ENCODE data around the gene VLDLR.

VLDLR gene

GRCh38 chr9:2621722-2622460 is at the start of gene VLDLR:
TSS of gene VLDLR (plus strand) at chr9:2621787. CDS start at chr9:2622190, 403 bp downstream.
- peak in 1 of 2 experiments; percentile 56 for DNase-seq

- no peak for DNase-seq
Observed at GRCh38 chr9:2574203-2574602, 47.4 kb upstream of the VLDLR start.

DNA sequence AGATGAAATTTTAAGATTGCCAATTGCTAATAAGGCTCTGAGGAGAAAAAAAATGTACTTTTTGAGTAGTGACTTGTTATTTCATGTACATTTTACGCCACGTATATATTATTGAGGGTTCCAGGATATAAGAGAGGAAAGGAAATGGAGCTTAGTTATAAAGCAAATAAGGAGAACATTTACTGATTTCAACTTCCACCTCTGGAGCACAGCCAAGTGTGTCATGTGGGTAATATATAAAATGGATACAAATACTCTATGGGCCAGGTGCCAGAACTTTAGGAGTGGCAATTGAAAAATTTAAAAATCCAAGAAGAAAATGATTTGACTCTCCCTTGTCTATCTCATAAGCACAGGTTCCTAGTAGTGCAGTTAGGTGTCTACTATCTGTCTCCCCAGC is 45.0 kb upstream of the VLDLR start:
- DNase-seq = peak in 1 of 2 experiments; percentile 15

DNA sequence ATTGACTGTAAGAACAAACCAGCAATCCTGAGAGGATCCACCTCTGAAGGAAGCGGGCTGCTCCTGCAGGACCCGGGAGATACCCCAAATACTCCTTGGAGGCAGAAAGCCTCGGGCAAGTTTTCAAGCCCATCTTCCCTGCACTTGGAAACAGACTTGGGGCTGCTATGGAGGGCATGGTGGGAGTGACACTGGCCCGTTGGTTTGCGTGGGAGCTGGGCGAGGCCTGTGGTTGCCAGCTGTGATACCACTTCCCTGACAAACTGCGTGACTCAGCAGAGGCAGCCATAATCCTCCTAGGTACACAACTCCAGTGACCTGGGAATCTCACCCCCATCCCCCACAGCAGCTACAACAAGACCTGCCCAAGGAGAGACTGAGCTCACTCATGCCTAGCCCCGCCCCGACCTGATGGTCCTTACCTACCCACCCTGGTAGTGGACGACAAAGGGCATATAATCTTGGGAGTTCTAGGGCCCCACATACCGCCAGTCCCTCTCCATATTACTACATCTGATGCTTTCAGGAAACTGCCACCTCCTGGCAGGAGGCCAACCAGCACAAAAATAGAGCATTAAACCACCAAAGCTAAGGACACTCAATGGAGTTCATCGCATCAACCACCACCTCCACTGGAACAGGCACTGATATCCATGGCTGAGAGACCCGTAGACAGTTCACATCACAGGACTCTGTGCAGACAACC is 38.1 kb upstream of the VLDLR start:
- no peak for DNase-seq

DNA sequence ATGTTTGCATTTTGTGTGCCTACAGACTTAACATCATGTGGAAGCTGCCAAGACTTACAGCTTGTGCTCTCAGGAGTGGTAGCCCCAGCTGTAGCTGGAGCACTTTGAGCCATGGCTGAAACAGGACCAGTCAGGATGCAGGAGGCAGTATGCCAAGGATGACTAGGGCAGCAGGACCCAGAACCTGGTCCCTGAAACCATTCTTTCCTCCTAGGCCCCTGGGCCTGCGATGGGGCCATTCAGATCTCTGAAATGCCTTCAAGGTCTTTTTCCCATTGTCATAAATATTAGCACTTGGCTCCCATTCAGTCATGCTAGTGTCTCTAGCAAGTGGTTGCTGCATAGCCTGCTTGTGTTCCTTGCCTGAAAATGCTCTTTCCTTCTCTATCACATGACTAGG is 29.6 kb upstream of the VLDLR start:
- DNase-seq = no peak

DNA sequence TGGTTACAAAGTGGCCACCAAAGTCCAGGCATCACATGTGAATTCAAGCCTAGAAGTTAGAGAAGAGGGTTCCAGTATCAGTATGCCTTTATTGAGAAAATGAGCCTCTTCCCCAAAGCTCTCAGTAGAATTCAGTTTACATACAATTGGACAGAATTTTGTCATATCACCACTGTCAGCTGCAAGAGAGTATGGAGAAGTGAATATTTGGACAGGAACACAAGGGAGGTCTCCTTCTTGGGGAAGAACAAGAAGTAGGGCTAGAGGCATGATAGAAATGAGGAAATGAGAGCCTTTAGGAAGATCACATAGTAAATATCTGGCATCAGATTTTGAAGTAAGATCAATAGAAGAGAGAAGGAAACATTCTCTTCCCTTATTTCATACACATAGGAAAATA is 27.8 kb upstream of the VLDLR start:
- no peak for DNase-seq

- no peak for DNase-seq
Observed at GRCh38 chr9:2595973-2596372, 25.6 kb upstream of the VLDLR start.

DNA sequence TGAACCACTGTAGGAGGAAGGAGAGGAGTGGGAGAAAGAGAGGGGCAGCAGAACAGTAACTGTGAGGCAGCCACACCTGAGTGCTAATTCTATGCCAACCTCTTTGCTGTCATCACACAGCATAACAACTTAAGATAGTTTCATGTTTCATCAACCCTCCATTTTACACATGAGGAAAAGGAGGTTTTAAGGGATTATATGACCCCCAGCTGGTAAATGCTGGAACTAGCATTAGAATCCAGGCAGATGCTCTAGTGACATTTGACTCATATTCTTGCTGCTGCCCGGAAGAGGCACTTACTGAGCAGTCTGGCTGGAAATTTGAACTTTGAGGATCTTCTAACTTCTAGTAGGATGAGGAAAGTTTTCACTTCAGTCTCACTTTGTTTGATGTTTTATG is 24.1 kb upstream of the VLDLR start:
- no peak for DNase-seq

DNA sequence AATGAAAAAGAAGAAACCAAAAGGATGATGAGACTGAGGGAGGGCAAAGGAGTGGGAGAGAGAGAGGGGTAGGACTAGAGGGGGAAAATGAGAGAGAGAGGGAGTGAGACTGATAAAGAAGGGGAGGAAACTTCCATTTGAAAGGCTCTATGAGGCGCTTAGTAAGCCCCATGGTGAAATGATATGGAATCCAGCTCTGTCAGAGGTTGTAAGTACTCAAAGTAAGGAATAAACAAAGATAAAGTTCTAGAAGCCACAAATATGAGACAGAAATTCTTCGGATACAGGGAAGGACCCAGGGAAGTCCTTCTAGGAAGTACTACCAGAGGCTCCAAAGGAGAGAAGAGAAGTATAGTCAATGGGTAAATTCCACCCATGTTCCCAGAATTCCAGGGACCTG is 21.7 kb upstream of the VLDLR start:
- no peak for DNase-seq

DNA sequence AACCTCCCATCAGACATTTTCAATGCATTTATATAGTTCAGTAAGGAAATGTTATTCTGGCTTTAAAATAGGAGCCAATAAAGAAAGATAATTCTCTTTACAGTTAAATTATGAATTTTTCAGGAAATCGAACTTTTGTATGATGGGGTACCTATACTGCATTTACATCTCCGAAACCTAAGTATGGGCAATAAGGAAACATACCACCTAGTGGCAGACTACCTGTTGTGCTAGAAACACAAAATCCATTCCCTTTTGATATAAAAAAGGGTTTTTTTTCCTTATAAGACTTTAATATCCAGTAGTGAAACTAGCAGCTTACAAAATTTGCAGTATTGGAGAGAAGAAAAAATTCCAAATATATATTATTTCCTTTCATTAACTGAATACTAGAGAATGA is 21.3 kb upstream of the VLDLR start:
- no peak for DNase-seq

GRCh38 chr9:2601785-2602378 is 19.7 kb upstream of the VLDLR start:
- no peak for DNase-seq

GRCh38 chr9:2602704-2603116 is 18.9 kb upstream of the VLDLR start:
- no peak for DNase-seq

GRCh38 chr9:2603621-2604020 is 18.0 kb upstream of the VLDLR start:
- DNase-seq = no peak

DNA sequence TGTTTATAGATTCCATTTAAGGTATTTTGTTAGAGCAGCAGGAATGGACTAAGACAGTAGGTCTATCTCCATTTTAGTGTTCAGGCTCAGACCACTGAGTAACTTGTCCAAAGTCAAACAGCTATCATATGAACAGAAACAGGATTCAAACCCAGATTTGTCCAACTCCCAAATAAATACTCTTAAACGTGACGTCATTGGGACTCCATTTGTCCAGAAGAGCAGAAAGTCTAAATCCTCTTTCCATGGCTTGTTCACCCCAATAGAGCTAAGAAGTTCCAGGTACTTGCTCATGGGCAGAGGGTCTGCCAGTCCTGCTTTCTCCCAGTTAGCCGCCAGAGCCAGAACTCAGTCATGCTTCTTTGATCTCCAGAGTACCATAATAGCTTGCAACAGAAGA is 16.3 kb upstream of the VLDLR start:
- no peak for DNase-seq

DNA sequence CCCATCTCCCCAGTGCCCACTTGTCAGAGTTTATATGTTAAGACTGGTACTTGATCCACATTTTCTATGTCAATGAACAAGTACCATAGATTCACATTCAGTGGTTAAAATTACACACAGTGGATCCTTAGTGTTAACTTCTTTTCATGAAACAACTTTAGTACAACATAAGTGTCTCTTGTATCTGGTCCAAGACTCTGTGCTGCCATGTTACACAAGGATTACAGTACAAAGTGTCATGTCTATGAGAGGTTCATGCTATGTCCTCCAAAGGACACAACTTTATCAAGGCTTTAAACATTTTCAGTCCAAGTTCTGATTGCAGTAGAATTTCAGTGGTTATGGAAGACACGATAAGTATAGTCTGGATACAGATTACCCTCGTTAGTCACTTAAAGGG is 13.3 kb upstream of the VLDLR start:
- DNase-seq = no peak

DNA sequence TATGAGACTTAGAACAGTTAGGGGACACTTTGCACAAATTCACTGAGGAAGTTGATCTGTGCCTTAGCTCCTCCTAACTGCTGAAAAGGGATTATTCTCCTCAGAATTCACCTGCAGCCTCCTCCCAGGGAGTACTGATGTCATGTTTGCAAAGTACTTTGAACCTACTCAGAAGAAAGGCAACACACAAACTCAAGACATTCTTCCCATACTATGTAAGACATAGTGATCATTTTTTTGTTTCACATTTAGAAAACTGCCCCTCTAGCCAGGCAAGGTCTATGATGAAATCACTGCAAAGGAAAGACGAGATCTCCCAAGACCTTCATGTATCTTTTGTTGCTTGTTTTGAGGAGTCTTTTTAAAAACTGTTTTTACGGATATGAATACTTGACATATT is 10.6 kb upstream of the VLDLR start:
- DNase-seq = no peak

GRCh38 chr9:2611961-2612360 is 9.6 kb upstream of the VLDLR start:
- no peak for DNase-seq

DNA sequence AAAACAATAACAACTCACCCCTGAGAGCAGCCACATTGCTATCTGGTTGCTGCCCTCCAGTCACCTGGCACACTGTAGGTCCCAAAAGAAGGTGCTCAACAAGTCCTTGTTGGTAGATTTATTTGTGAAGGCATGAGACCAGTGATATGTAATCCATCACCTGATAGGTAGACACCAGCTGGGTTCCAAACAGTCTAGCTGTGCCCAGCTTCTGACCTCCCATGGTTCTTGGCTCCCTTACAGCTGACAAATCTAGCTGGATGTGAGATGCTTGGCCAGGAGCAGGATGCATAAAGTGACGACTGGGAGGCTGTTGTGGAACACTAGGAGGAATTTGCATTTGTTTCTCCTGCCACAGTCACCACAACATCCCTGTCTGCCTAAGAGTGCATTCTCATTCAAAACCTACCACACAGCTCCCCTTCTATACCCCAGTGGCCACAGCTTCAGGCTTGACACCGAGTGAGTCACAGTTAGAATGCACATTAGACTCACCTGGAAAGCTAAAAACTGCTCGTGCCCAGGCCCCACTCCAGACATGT is 7.8 kb upstream of the VLDLR start:
- DNase-seq = no peak

DNA sequence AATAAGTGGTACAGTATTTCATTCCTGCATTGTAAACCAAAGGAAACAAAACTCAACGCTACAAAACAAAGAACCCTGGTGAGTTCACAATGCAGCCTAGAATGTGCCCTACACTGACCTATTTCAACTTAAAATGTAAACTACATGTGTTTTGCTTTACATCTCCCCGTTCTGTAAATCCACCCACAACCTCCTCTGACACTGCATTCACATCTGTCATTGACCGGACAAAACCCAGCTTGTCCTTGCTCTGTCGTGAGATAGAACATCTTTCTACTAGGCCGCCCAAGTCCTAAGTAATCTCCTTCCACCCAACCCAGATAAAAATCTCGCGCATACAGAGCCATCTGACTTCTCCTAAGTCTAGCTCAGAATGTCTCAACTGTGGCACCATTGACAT is 6.1 kb upstream of the VLDLR start:
- no peak for DNase-seq

DNA sequence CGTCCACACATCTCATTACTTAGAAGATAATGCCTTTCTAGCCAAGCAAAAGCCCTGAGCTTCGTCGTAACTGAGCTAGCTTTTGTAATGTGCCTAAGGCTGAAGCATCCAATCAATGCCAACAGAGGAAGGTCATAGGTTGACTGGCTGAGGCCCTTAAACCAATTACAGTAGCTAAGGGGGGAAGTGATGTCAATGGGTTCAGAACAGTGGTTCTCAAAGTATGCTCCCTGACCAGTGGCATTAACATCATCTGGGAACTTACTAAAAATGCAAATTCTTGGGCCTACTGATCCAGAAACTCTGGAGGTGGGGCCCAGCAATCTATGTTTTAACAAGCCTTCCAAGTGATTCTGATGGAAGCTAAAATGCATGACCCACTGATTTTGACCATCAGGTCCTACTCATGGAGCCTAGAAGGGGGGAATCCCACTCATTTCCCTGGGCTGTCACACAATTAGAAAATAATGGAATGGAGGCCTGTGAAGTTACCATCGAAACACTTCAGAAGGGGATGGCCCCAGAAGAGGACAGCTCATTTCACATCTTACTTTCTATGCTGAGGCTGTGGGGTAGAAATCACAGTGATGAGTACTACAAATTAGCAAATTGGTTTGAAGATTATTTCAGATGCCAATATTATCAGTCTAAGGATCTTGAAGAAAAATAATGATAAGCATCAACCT is 4.8 kb upstream of the VLDLR start:
- DNase-seq = no peak

DNA sequence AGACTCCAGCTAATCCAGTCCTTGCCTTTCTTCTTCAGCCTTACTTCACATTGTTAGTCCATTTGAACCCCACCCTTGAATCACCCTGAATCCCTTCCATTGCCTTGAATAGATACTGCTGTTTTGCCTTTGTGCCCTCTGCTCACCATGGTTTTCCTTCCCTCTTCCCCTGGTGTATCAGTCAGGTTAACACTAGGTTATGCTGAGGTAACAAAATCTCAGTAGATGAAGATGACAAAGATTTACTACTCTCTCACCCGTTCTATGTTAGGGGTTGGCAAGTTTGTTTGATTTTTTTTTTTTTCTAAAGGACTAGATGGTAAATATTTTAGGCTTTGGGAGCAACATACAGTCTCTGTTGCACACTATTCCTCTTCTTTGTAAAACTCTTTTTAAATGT is 3.3 kb upstream of the VLDLR start:
- no peak for DNase-seq

- DNase-seq = peak; percentile 60 to 69
Observed at GRCh38 chr9:2620919-2621721, 467 bp upstream of the VLDLR start.

Measured in SHP77 (cell line).